NCI-H345 treated with DMSO at 0.1 percent for 48 hours (cell line): Measurements from ENCODE around the gene TGM2.

Experiments used
- DNase-seq: peaks from one replicate; lab custom pipeline; 2025; ENCODE audit not compliant: unreplicated experiment; lab: John Stamatoyannopoulos, UW

TGM2 gene

GRCh38 chr20:38162878-38163875 is 1.9 kb downstream of the TGM2 start:
- no peak for DNase-seq

DNA sequence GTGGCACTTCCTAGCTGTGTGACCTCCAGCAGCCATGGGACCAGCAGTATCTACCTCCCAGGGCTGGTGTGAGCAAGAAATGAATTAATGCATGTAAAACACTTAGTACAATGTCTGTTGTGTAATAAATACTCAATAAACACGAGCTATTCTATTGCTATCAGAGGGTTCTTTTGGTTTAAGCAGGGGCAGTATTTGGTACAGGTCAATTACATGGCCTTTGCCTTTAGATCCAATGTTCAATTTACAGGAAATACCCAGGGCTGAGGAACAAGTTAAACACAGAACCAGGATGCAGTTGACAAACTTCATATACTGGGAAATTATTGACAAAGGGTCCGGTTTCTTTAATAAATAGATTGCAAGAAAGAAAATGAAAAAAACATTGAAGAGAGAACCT is 2.9 kb downstream of the TGM2 start:
- DNase-seq = no peak

DNA sequence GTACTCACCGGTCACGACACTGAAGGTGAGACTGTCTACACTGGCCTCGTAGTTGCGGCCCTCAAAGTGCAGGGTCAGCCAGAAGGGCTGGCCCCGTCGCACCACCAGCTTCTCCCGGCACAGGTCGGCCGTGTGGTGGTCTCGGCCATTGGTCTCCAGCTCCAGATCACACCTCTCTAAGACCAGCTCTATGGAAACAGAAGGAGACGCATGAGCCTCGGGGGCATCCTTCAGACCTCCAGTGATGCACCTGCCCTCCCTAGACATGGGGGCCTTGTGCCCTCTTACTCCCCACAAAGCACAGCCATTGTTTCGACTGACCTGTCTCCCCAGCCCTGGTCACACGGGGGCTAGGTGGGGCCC is 3.7 kb downstream of the TGM2 start:
- no peak for DNase-seq

- no peak for DNase-seq
Observed at GRCh38 chr20:38159957-38160756, 4.9 kb downstream of the TGM2 start.

DNA sequence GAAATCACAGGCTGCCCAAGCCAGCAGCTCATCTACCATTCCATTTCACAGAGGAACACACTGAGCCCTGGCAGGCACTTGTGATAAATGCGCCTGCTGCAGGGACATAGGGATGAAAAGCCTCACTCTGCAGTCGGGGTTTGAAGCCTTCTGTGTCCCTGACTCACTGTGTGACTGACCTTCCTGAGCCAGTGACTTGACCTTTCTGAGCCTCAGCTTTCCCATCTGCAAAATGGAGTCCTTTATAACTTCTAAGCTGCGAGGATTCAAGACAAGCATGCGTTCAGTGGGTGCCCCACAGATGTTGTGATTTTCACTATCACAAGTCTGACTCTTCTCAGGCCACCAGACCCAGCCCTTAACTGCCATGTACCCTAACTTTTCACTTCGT is 5.5 kb downstream of the TGM2 start:
- DNase-seq = no peak

- DNase-seq = no peak
Observed at GRCh38 chr20:38158701-38159351, 6.2 kb downstream of the TGM2 start.

- DNase-seq = no peak
Observed at GRCh38 chr20:38157635-38158495, 7.2 kb downstream of the TGM2 start.

GRCh38 chr20:38156888-38157634 is 8.0 kb downstream of the TGM2 start:
- DNase-seq = no peak

- no peak for DNase-seq
Observed at GRCh38 chr20:38156280-38156679, 8.8 kb downstream of the TGM2 start.

GRCh38 chr20:38155811-38156210 is 9.3 kb downstream of the TGM2 start:
- DNase-seq = no peak

GRCh38 chr20:38153401-38153800 is 11.7 kb downstream of the TGM2 start:
- no peak for DNase-seq

- no peak for DNase-seq
Observed at GRCh38 chr20:38152621-38153221, 12.3 kb downstream of the TGM2 start.

DNA sequence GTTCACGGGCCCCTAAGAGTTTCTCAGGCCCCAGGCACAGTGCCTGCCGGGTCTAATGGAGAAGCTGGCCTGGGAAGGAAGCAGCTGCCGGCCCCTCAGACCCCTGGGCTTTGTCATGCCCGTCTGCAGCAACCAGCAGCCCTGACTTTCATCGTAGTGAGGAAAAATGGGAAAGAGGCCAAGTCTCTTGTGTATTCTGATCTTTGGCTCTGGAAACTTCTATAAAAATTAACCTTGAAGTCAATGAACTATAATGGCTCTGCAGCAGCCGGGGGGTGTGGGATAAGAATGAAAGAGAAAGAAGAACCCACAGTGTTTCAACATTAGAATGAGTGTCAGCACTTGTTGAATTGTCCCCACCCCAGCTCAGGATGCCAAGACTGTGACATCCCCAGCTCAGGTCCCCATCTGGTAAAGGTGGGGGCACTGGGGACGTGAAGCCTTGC is 12.9 kb downstream of the TGM2 start:
- DNase-seq = no peak

GRCh38 chr20:38151455-38151854 is 13.6 kb downstream of the TGM2 start:
- DNase-seq = no peak

DNA sequence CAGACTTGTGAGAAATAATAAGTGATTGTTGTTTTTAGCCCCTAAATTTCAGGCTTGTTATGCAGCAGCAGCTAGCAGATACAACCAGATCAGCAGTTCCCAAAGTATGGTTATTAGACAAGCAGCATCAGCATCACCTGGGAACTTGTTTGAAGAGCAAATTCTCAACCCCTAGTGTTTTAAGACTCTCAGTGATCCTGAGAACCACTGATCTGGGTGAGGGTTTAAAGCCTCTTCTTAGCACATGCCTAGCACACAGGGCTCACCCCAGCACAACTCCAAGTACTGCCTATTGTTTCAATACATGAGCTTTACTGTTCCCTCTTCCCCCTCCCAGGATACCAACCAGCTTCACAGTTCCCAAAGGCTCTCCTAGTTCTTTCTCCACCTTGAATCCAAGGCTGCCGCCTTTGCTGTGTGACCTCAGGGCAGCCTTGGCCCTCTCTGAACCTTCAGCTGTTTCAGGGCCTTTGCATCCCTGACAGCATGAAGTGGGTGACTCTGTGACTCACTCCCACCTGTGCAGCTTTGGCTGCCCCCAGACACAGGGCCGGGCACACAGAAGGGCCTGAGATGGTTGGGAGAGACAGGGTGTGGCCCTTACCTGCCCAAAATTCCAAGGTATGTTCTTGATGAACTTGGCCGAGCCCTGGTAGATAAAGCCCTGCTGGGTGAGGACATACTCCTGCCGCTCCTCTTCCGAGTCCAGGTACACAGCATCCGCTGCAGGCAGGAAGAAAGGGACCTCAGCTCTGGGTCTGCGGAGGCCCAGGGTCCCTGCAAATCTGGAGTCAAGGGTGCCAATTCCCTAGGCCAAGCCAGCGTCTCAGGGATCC is 14.5 kb downstream of the TGM2 start:
- DNase-seq = no peak

GRCh38 chr20:38148328-38149102 is 16.6 kb downstream of the TGM2 start:
- DNase-seq = no peak

DNA sequence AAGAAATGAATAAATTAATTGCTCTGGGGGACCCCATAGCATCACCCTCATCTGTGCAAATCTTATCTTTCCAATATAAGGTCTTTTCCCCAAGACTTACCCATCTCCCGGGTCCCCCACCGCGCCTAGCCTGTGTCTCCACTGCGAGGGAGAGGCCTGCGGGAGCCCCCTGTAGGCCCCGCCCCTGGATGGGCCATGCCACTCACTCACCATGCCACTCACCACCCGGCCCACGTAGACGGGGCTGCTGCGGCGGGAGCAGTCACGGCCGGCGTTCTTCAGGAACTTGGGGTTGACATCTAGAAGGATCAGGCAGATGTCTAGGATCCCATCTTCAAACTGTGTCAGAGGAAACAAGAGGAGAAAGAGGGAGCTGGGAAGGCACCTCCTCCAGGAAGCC is 17.3 kb downstream of the TGM2 start:
- DNase-seq = no peak

GRCh38 chr20:38147163-38147562 is 17.9 kb downstream of the TGM2 start:
- peak; percentile 95 for DNase-seq
